Small intestine (tissue), 7 donors: ENCODE measurements around the gene BST2. TPM values are rescaled to one million over a fixed set of nuclear protein-coding genes. Genes with fewer than 3 reads are reported as not detected.
"Not testable (repeated sequence)": the region's sequence is repeated elsewhere in the genome, so short reads cannot be mapped to it uniquely, and the experiment has no call there.

ENCODE experiments used
- DNase-seq, 2 donors: peaks; one replicate each; pipeline versions ENCODE4 v3.0.0 to v3.0.0-alpha.2; 2013
- FAIRE-seq: peaks from 2 replicates; lab custom pipeline; 2012; peaks lifted over from hg19 to GRCh38; lab: Jason Lieb, UNC
- H3K27ac ChIP-seq, 3 donors: one replicate each; pipeline ENCODE4 v1.5.1; 2013; ENCODE audit warnings: low read length in 2 of 3, mild to moderate bottlenecking in 2 of 3, control low read depth in 1 of 3, inconsistent platforms in 1 of 3, low read depth in 1 of 3, moderate library complexity in 1 of 3
- H3K27me3 ChIP-seq, 3 donors: one replicate each; pipeline ENCODE4 v1.6.1; 2013; ENCODE audit warnings: low read length in 3 of 3, inconsistent platforms in 1 of 3; ENCODE audit not compliant: control insufficient read depth in 3 of 3, insufficient read depth in 3 of 3
- H3K36me3 ChIP-seq, 3 donors: one replicate each; pipeline ENCODE4 v1.6.1; 2013; ENCODE audit warnings: low read length in 3 of 3, inconsistent platforms in 1 of 3, low read depth in 1 of 3, mild to moderate bottlenecking in 1 of 3, moderate library complexity in 1 of 3; ENCODE audit not compliant: control insufficient read depth in 3 of 3, insufficient read depth in 2 of 3
- H3K4me1 ChIP-seq, 3 donors: one replicate each; pipeline ENCODE4 v1.6.1; 2013; ENCODE audit warnings: low read length in 2 of 3, inconsistent platforms in 1 of 3, low read depth in 1 of 3, mild to moderate bottlenecking in 1 of 3, moderate library complexity in 1 of 3; ENCODE audit not compliant: control insufficient read depth in 3 of 3, insufficient read depth in 2 of 3
- H3K4me3 ChIP-seq, 3 donors: one replicate each; pipeline ENCODE4 v1.5.1; 2013; ENCODE audit warnings: low read length in 3 of 3, control low read depth in 1 of 3, inconsistent platforms in 1 of 3, low read depth in 1 of 3, mild to moderate bottlenecking in 1 of 3, moderate library complexity in 1 of 3
- H3K9me3 ChIP-seq, 2 donors: one replicate each; pipeline ENCODE4 v1.6.1; 2013; ENCODE audit warnings: low read depth in 1 of 2, low read length in 1 of 2; ENCODE audit not compliant: control insufficient read depth in 2 of 2, insufficient read depth in 1 of 2
- WGBS, 3 donors: extraction: QIAGEN DNeasy Blood & Tissue Kit; methylation state at CpG; one replicate each; pipeline ENCODE4 v1.1.7; 2013; 5-methylcytosine and 5-hydroxymethylcytosine counted together
- polyA plus RNA-seq, 4 donors: library from polyadenylated mRNA; stranded (reverse) in 3 of 4; unstranded in 1 of 4; fragments of 200-250 nt in 3 of 4; fragments of 120-200 nt in 1 of 4; gene quantifications; one replicate each; pipeline versions ENCODE4 v1.2.1 to v1.2.3, GENCODE V29; 2013
- donor health status: healthy with polysubstance abuse.
- donor health status: control.
- donor health status: control.
- donor health status: Bipolar disorder and iron deficiency.
- donor health status: healthy.

The BST2 gene
- polyA plus RNA-seq, 4 donors: 4.5 to 128 (median 40.2) TPM

GRCh38 chr19:17376935-17377600 is 28.4 kb downstream of the BST2 start, which contains the start of gene PLVAP:
Gene PLVAP, minus strand, starts transcription at chr19:17377342. Its CDS starts 54 bp downstream, at chr19:17377288.
- FAIRE-seq (no peak), DNase-seq (no peak)
- WGBS, 3 donors: 48 to 58% (median 53%) methylated on average over 39 of the region's 39 CpGs
- Histone ChIP-seq H3K4me3 (peak within 1 kb of the TSS in 2 of 3 donors; percentile 11 to 14), H3K36me3 (no peaks in the 10 kb centered on the region), H3K9me3 (no peaks in the 10 kb centered on the region), H3K27me3 (no peaks in the 10 kb centered on the region), H3K27ac (peak within 1 kb of the TSS in 1 of 3 donors; percentile 66), H3K4me1 (no peaks in the 10 kb centered on the region)

DNA sequence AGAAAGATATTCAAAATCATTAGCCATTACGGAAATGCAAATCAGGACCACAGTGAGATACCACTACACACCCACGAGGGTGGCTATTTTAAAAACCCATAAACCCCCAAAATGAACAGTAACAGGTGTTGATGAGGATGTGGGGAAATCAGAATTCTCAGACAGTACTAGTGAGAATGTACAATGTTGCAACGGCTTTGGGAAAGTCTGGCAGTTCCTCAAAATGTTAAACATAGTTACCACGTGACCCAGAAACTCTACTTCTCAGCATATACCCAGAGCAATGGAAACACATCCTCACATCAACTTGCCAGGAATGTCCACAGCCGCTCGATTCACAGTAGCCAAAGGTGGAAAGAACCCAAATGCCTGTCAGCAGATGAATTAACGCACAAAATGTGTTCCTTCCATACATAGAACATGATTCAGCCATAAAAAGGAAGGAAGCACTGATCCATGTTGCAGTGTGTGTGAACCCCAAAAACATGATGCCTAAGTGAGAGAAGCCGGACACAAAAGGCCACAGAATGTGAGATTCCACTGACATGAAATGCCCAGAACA is 35.3 kb downstream of the BST2 start:
- Histone ChIP-seq H3K4me1 (no peaks in the 10 kb centered on the region), H3K36me3 (no peaks in the 10 kb centered on the region), H3K27ac (peak overlapping the region in 1 of 3 donors; percentile 22), H3K4me3 (no peak overlapping the region), H3K9me3 (no peaks in the 10 kb centered on the region), H3K27me3 (peaks cover 0 to 3% (median 0%) of the 10 kb centered on the region in 3 donors)
- FAIRE-seq (no peak), DNase-seq (no peak)
- WGBS, 3 donors: 34 to 58% (median 45%) methylated on average over 8 of the region's 8 CpGs

DNA sequence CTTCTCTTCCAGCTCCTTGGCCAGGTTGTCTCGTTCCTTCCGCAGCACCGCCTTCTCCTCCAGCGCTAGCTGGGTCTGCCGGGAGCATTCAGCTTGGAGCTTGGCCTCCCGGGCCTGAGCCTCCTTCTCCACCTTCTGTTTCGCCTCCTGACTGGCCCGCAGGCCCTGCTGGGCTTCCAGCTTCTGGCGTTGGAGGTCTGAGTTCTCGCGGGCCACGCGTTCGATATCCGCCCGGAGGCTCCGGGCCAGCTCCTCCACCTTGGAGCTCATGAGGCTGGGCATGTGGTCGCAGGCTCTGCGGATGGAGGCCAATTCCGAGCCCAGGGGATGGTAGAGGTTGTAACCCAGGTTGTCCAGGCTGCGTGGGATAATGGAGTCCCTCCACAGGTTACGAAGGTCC is 40.1 kb downstream of the BST2 start:
- Histone ChIP-seq H3K36me3 (no peaks in the 10 kb centered on the region), H3K9me3 (no peaks in the 10 kb centered on the region), H3K4me1 (no peaks in the 10 kb centered on the region), H3K27ac (no peak overlapping the region), H3K27me3 (peaks cover 0 to 3% (median 0%) of the 10 kb centered on the region in 3 donors), H3K4me3 (no peak overlapping the region)
- DNase-seq (no peak), FAIRE-seq (no peak)
- WGBS, 3 donors: 90 to 94% (median 92%) methylated on average over 22 of the region's 22 CpGs

DNA sequence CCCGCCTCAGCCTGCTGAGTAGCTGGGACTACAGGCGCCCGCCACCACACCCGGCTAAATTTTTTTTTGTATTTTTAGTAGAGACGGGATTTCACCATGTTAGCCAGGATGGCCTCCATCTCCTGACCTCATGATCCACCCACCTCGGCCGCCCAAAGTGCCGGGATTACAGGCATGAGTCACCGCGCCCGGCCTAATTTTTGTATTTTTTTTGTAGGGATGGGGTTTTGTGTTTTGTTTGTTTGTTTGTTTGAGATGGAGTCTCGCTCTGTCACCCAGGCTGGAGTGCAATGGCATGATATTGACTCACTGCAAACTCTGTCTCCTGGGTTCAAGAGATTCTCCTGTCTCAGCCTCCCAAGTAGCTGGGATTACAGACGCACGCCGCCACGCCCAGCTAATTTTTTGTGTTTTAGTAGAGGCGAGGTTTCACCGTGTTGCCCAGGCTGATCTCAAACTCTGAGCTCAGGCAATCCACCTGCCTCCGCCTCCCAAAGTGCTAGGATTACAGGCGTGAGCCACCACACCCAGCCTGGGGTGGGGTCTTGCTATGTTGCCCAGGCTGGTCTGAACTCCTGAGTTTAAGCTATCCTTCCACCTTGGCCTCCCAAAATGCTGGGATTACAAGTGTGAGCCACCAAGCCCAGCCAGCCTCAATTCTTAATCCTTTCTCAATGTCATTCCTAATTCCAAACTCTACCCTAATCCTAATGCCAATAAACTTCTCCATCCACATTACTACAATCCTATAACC is 41.4 kb downstream of the BST2 start:
- WGBS, 3 donors: 80 to 92% (median 83%) methylated on average over 20 of the region's 20 CpGs
- H3K27me3 ChIP-seq, H3K9me3 ChIP-seq, H3K4me1 ChIP-seq, H3K4me3 ChIP-seq, DNase-seq, FAIRE-seq, H3K36me3 ChIP-seq, H3K27ac ChIP-seq: not testable (repeated sequence)

- Histone ChIP-seq H3K4me1 (no peaks in the 10 kb centered on the region), H3K27me3 (no peaks in the 10 kb centered on the region), H3K27ac (no peak overlapping the region), H3K9me3 (no peaks in the 10 kb centered on the region), H3K36me3 (no peaks in the 10 kb centered on the region), H3K4me3 (no peak overlapping the region)
- no peak for DNase-seq
- FAIRE-seq: no peak
- 66 to 77% (median 71%) methylated on average over 6 of the region's 6 CpGs for WGBS, 3 donors
These were observed 45.3 kb downstream of the BST2 start for GRCh38 chr19:17359905-17360800.

GRCh38 chr19:17358395-17358794 is 47.0 kb downstream of the BST2 start:
- Histone ChIP-seq H3K36me3 (no peaks in the 10 kb centered on the region), H3K27ac (no peak overlapping the region), H3K4me1 (no peaks in the 10 kb centered on the region), H3K4me3 (no peak overlapping the region), H3K9me3 (no peaks in the 10 kb centered on the region), H3K27me3 (no peaks in the 10 kb centered on the region)
- DNase-seq: no peak
- WGBS, 3 donors: 74 to 79% (median 77%) methylated on average over 6 to 7 of the region's 7 CpGs
- no peak for FAIRE-seq

GRCh38 chr19:17357724-17358123 is 47.7 kb downstream of the BST2 start:
- Histone ChIP-seq H3K4me3 (no peak overlapping the region), H3K4me1 (no peaks in the 10 kb centered on the region), H3K36me3 (no peaks in the 10 kb centered on the region), H3K9me3 (no peaks in the 10 kb centered on the region), H3K27me3 (no peaks in the 10 kb centered on the region), H3K27ac (no peak overlapping the region)
- no peak for FAIRE-seq
- no peak for DNase-seq
- 37 to 56% (median 44%) methylated on average over 11 of the region's 11 CpGs for WGBS, 3 donors
